Prostate gland (tissue), 2 donors: Measurements from ENCODE around the gene TPRA1. TPM values are rescaled to one million over a fixed set of nuclear protein-coding genes. Genes with fewer than 3 reads are reported as not detected.

ENCODE experiments used
- DNase-seq: peaks from one replicate; pipeline ENCODE4 v3.0.0-alpha.2; 2019; ENCODE audit warnings: low spot score
- H3K27ac ChIP-seq, 2 donors: fragments of 200-600 bp; sonication (generic); 2 replicates each; pipeline ENCODE4 v1.5.1; 2017 to 2019
- H3K27me3 ChIP-seq: fragments of 200-600 bp; sonication (generic); replicated peaks from 2 replicates; pipeline ENCODE4 v1.5.1; 2019; ENCODE audit not compliant: insufficient read depth
- H3K36me3 ChIP-seq, 2 donors: fragments of 200-600 bp; sonication (generic); 1 replicate in 1 of 2; 2 replicates in 1 of 2; pipeline versions ENCODE4 v1.5.1 to v1.8.1; 2017 to 2019
- H3K4me1 ChIP-seq: fragments of 200-600 bp; sonication (generic); replicated peaks from 2 replicates; pipeline ENCODE4 v1.5.1; 2019
- H3K4me3 ChIP-seq, 2 donors: fragments of 200-600 bp; sonication (generic); 2 replicates each; pipeline ENCODE4 v1.5.1; 2017 to 2019
- H3K9me3 ChIP-seq: fragments of 200-600 bp; sonication (generic); 2 replicates; pipeline ENCODE4 v1.5.1; 2017
- CTCF ChIP-seq, 4 experiments: fragments of 200-600 bp in 2 of 4; fragments of 450-650 bp in 2 of 4; sonication (generic) in 2 of 4; IDR thresholded peaks; 1 replicate in 3 of 4; 2 replicates in 1 of 4; pipeline ENCODE4 v1.5.1; 2016 to 2019; ENCODE audit warnings: antibody characterized with exemption in 4 of 4, mild to moderate bottlenecking in 2 of 4, moderate library complexity in 2 of 4
- POLR2A ChIP-seq: fragments of 450-650 bp; IDR thresholded peaks from one replicate; pipeline ENCODE4 v1.6.1; 2016; ENCODE audit warnings: antibody characterized with exemption, mild to moderate bottlenecking
- POLR2AphosphoS5 ChIP-seq: sonication (generic); formaldehyde crosslinking; IDR thresholded peaks from one replicate; pipeline ENCODE4 v1.6.1; 2017; ENCODE audit warnings: antibody characterized with exemption
- WGBS: methylation state at CpG from one replicate; pipeline ENCODE4 v1.1.5; 2018; 5-methylcytosine and 5-hydroxymethylcytosine counted together
- intact Hi-C: fragments of 100-400 bp; cut with DNase I; formaldehyde crosslinking; loops from one replicate; pipeline ENCODE4 v1.14.2; 2022
- total RNA-seq, 2 donors: library from RNA; depleted of rRNA; stranded (reverse); fragments of >200 nt; gene quantifications; one replicate each; pipeline ENCODE4 v1.1.0, GENCODE V29; 2016

Gene TPRA1
- total RNA-seq, 2 donors from 2014 or later, result 46.6 to 73.1 TPM

- no peak for TF ChIP-seq POLR2AphosphoS5
- no peak for TF ChIP-seq POLR2A
- TF ChIP-seq CTCF (IDR thresholded peaks at IDR 0.05), result no peak
Observed at GRCh38 chr3:127628426-127628787, 37.9 kb upstream of the TPRA1 start.

GRCh38 chr3:127625821-127626220 is 35.3 kb upstream of the TPRA1 start:
- Histone ChIP-seq H3K27me3 (no peaks in the 10 kb centered on the region), H3K4me3 (no peak overlapping the region), H3K36me3 (no peaks in the 10 kb centered on the region), H3K9me3 (no peaks in the 10 kb centered on the region), H3K4me1 (peaks cover 3% of the 10 kb centered on the region), H3K27ac (no peak overlapping the region)
- WGBS, result 63% methylated on average over 2 of the region's 2 CpGs
- no peak for DNase-seq
- intact Hi-C loops, result no loop called here
- no peak for TF ChIP-seq POLR2AphosphoS5
- no peak for TF ChIP-seq CTCF (IDR thresholded peaks at IDR 0.05)
- TF ChIP-seq POLR2A, result no peak

More at GRCh38 chr3:127628426-127628787, 37.9 kb upstream of the TPRA1 start:
- no peaks in the 10 kb centered on the region for H3K9me3 ChIP-seq
- H3K27ac ChIP-seq, result no peak overlapping the region
- no peaks in the 10 kb centered on the region for H3K36me3 ChIP-seq
- H3K4me3 ChIP-seq, result no peak overlapping the region
- 61% methylated on average over 4 of the region's 4 CpGs for WGBS
- no peak for DNase-seq
- intact Hi-C loops, result no loop called here
- peaks cover 3% of the 10 kb centered on the region for H3K4me1 ChIP-seq
- H3K27me3 ChIP-seq, result no peaks in the 10 kb centered on the region

GRCh38 chr3:127624063-127624462 is 33.5 kb upstream of the TPRA1 start:
- H3K27me3 ChIP-seq, result no peaks in the 10 kb centered on the region
- no peak for DNase-seq
- H3K36me3 ChIP-seq, result no peaks in the 10 kb centered on the region
- no peak overlapping the region for H3K27ac ChIP-seq
- H3K9me3 ChIP-seq, result no peaks in the 10 kb centered on the region
- whole genome bisulfite sequencing, result 60% methylated on average over 5 of the region's 5 CpGs
- intact Hi-C loops, result no loop called here
- H3K4me3 ChIP-seq, result no peak overlapping the region
- no peaks in the 10 kb centered on the region for H3K4me1 ChIP-seq
- no peak for TF ChIP-seq POLR2AphosphoS5
- TF ChIP-seq CTCF (IDR thresholded peaks at IDR 0.05), result no peak
- TF ChIP-seq POLR2A, result no peak

- Histone ChIP-seq H3K4me3 (no peak overlapping the region), H3K9me3 (no peaks in the 10 kb centered on the region), H3K36me3 (no peaks in the 10 kb centered on the region), H3K4me1 (no peaks in the 10 kb centered on the region), H3K27me3 (no peaks in the 10 kb centered on the region), H3K27ac (no peak overlapping the region)
- TF ChIP-seq POLR2A, result no peak
- TF ChIP-seq POLR2AphosphoS5, result no peak
- no peak for TF ChIP-seq CTCF (IDR thresholded peaks at IDR 0.05)
- intact Hi-C loops, result no loop called here
- 93% methylated on average over 8 of the region's 8 CpGs for WGBS
- DNase-seq, result no peak
Observed at GRCh38 chr3:127622772-127623576, 32.4 kb upstream of the TPRA1 start.

- Histone ChIP-seq H3K36me3 (no peaks in the 10 kb centered on the region), H3K27me3 (no peaks in the 10 kb centered on the region), H3K9me3 (no peaks in the 10 kb centered on the region), H3K4me3 (no peak overlapping the region), H3K4me1 (no peaks in the 10 kb centered on the region), H3K27ac (no peak overlapping the region)
- no peak for DNase-seq
- 98% methylated on average over 11 of the region's 11 CpGs for WGBS
- TF ChIP-seq CTCF (IDR thresholded peaks at IDR 0.05) (no peak), POLR2AphosphoS5 (no peak), POLR2A (no peak)
- intact Hi-C loops, result no loop called here
Observed at GRCh38 chr3:127622031-127622430, 31.5 kb upstream of the TPRA1 start.
